ENCODE measurements around the gene WDR86.

Gene WDR86

DNA sequence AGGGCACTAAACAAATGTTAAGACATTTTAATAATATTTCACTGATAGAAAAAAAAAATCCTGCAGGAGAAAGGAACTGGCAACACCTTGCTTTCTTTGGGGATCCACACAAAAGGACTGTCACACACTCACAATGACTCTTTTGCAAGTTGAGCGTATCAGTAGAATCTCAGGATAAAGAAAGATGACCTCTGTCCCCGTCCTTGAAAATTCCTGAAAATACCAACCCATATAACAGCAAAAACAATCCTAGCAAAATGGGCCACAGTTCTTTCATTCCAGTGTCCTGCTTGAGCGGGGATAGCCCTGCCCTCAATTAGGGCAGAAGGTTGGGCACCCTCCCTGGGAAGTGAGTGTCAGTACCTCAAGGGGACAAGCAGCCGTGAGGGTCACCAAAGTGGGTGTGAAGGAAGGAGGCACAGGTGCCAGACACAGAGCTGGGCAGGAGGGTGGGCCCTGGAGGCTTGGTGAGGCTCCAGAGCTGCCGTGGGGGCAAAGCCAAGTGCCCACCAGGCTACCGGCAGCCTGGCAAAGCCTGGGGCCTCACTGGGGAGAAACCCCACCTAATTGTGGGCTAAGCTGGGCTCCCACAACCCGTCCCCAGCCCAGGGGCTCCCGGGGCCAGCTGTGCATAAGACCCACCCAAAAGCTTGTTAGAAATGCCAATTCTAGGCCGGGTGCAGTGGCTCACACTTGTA lies 2.8 kb downstream of the WDR86 start:
- no peak for DNase-seq (ENCODE audit: low read depth in 2 of 2)

DNA sequence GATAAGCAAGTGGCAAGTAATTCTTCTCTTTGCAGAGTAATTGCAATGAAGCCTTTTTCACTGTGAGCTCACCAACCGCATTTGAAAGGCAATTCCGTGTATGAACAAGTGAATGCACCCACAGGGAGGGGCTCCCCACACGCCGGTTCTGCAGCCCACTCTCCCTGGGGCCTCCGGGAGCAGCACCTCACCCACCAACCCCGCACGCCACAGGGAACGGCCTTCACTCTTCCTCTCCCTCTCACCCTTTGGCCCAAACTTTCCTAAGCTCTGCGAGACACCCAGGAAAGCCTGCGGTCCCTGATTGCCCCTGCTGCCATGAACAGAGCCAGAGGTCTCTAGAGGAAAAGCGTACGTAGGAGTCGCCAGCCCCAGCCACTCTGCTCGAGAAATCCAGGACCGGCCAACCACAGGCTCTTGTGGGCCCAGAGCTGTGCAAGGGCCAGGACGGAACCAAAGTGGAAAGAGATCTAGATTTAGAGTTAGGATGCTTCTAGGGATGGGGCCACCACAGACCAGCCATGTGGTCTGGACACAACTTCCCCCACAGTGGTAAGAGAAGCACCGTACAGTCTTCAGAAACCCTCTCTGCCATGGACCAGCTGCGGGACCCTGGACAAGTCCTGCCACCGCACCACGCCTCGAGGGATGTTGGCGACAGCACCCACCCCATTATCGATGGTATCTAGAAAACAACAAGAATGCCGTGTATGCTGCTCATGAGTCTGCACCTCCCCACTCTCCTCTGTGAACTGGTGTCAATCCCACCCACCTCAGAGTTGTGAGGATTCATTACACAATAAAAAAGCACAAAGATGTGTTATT lies 3.6 kb downstream of the WDR86 start:
- DNase-seq (ENCODE audit: low read depth in 2 of 2): no peak

DNA sequence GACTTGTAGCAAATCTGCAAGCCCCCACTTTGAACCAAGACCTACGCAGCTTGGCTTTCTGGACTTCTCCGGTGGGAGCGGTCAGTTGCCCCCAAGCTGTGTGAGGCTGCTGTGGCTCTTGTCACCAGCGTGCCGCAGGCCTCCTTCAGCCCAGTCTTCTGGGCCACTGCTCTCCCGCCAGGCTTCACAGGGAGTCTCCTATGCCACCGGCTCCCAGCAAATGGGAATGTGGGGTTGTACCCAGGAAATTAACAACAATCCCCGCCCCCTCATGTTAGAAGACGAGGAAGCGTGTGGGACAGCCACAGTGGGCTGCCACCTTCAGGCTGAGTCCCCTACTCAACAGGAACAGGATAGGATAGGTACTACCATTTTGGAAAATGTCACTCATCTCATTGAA lies 4.2 kb downstream of the WDR86 start:
- DNase-seq (ENCODE audit: low read depth in 2 of 2): no peak

DNA sequence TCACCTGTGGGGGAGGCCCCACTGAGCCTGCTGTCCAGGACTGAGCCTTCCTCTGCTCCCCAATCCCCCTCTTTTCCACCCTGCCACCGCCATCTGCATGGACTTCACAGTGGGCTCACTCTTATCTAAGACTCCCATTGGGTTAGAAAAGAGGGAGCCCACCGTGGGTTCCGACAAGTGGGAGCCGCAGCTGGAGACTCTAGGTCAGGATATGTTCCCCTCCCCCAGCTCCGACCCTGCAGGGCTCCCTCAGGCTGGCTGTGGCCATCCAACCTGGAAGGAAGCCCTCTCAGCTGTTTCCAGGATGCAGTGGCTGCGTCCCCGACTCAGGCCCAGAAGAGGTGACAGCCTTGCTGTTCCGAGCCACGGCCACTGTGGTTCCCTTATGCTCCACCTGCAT lies 4.8 kb downstream of the WDR86 start:
- no peak for DNase-seq (ENCODE audit: low read depth in 2 of 2)

DNA sequence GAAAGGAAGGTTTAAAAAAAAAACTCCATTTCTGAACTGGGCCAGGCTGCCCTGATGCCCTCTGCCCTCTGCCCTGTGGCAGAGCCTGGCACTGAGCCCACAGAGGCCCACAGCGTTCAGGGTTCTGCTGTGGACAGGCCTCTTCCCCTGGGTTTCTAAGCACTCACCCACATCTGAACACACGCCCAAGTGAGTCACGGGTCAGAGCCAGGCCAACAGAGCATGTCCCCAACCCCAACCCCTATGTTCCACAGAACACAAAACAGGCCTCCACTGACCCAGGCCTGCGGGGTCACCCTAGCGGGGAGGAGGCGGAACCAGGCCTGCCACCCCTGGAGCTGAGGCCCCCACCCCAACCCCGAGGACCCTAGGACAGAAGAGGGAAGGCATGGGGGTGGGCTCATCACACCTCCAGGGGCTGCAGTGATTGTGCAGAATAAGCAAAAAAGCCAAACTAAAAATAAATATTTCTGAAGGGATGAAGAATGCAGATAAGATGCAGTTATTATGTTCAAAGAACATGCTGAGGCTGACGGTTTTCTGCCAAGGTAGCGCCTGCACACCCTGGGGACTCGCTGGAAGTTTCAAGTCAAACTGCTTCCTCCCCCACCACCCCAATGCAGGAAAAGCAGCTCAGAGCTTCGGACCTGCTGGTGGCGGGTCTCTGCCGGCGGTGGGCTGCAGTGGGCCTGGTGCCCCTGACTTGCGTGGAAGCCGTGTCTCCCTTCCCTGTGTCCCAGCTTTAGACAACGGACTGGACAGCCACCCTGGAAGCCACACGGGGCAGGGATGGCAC lies 5.4 kb downstream of the WDR86 start:
- no peak for DNase-seq (ENCODE audit: low read depth in 2 of 2)

DNA sequence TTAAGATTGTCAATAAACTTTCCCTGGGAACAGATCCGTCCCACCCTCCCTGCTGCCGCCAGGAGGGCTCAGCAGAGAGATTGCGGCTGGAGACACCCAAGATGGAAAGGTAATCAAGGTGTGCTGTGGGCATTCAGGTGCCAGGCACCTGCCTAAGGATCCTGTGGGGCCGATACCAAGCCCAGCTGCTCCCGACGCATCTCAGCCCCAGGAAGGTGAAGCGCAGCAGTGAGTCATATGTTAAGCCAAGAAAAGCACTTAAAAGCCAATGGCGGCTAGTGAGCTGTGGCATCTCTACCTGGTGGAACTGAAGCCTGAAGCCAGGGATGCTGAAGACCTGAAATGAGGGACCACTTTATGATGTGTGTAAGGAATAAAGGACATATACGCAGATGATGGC lies 6.1 kb downstream of the WDR86 start:
- DNase-seq (ENCODE audit: low read depth in 2 of 2): no peak

DNA sequence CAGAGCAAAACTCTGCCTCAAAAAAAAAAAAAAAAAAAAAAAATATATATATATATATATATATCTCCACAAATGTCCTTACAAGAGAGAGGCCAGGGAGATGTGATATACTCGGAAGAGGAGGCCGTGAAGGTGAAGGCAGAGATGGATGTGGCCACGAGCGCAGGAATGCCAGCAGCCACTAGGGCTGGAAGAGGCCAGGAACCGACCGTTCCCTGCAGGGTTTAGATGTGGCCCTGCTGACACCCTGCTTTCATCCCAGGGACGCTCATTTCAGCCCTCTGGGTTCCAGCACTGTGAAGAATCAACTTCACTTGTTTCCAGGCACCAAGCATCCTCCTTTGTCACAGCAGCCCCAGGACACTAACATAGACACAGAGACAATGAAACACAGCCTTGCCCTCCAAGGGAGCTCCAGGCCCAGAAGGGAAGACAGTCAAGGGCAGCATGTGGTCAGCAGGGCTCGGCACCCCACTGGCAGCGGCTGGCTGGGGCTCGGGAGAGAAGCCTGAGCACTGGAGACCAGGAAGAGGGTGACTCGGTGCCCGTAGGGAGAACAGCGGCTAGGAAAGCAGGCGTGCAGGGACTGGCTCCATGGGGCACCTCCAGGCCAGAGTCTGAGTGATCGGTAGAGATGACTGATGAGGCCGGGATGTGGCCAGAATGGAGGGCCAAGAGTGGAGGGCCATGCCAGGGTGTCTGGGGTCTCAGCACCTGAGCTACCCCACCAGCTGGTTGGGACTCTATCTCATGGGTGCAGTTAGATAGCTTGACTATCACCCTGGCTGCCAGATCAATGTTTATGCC lies 7.6 kb downstream of the WDR86 start:
- no peak for DNase-seq (ENCODE audit: low read depth in 2 of 2)

DNA sequence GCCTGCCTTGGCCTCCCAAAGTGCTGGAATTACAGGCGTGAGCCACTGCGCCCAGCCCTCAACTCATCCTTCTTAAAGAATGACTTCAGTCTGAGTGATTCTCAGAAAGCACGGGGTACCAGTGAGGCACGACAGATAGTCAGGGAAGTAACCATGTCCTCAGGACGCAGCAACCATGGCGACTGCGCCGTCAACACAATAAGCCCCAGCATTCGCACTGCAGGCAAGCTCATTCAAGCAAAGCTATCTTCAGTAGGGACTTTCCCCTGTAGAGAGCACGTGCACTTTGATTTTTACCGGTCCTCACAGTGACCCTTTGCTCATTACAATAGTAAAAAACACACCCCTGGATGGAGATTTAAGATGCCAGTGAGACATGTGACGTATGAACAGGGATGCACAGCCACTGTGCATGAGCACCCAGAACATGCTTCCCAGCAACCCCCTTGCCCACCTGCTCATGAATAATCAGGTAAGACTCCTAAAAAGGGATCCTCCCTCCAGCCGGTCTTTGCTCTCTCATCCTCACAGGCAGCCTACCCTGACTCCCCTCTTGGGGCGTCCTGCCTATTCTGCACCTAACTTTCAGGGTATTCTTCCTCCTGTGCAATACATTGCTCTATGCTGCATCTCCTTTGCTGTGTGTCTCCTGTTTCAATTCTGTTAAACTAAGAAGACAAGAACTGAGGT lies 9.1 kb downstream of the WDR86 start:
- DNase-seq (ENCODE audit: low read depth in 2 of 2): no peak

DNA sequence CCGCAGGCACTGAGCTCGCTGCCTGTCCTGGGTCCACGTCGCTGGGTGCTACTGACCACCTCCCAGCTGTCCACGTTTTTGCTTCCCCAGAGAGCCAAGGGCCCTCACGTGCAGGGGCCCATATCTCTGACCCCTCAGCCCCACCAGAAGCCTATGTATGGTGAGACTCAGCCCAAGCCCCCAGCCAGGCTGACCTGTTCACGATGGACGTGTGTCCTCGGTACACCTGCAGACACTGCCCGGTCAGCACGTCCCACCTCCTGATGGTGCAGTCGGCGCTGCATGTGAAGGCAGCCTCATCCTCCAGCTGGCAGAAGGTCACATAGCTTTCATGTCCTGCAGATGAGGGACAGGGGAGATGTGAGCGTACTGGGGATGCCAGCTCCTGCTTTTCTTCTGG lies 9.9 kb downstream of the WDR86 start:
- no peak for DNase-seq (ENCODE audit: low read depth in 2 of 2)

DNA sequence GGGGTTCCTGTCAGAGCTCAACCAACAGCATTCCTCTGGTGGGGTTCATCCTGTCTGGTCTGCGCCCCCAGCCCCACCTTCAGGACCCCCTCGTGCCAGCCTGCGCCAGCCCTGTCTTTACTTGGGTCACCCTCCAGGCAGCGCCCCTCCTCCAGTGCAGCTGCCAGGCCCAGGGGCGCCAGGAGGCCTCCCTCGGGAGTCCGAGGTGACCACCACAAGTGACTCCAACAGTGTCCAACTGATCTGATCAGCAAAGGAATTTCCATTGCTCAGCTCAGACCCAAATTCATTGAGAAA lies 10.6 kb downstream of the WDR86 start:
- no peak for DNase-seq (ENCODE audit: low read depth in 2 of 2)

DNA sequence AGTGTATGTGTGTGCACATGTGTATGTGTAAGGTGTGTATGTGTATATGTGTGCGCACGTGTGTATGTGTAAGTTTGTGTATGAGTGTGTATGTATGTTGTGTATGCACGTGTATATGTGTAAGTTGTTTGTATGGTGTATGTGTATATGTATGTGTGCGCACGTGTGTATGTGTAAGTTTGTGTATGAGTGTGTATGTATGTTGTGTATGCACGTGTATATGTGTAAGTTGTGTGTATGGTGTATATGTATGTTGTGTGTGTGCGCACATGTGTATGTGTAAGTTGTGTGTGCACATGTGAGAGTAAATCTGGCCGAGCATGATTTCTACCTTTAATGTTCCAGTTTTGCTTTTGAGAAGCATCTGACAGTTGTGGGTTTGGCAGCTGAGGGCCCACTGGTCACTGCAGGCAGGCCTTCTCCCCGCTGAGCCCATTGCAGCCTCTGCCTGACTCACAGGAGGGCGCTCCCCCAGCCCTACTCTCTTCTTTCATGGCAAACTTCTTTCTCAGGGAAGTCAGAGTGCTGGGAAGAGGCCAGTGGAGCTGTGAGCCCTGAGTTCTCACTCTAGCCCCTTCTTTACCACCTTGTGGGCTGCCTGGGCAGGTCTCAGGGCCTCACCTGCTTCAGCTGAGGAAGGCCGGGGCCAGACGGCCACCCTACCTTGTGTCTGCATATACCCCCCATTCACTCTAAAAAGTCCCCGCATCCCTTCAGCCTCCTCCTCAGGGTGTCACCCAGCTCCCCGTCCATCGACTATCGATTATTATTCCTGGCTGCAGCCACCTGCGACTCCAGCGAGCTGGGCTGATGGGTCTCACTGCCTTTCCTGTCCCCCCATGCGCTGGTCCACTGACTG lies 11.2 kb downstream of the WDR86 start:
- DNase-seq (ENCODE audit: low read depth in 2 of 2): no peak

DNA sequence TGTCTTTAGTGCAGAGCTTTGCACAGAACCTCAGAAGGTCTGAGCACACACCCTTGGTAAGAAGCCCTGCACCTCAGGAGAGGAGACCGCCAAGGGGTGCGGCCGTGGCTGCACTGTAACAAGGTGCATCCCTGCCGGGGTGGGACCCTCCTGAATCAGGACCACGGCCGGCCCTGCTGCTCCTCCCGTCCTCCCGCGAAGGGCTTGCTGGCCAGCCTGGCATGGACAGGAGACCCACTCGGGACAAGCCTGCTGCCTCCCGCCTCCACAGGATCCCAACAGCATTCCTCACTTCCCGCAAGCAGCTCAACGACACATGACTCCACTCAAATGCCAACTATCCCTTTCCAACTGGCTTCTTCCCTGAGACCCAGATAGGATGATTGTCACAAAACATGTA lies 12.8 kb downstream of the WDR86 start:
- no peak for DNase-seq (ENCODE audit: low read depth in 2 of 2)

DNA sequence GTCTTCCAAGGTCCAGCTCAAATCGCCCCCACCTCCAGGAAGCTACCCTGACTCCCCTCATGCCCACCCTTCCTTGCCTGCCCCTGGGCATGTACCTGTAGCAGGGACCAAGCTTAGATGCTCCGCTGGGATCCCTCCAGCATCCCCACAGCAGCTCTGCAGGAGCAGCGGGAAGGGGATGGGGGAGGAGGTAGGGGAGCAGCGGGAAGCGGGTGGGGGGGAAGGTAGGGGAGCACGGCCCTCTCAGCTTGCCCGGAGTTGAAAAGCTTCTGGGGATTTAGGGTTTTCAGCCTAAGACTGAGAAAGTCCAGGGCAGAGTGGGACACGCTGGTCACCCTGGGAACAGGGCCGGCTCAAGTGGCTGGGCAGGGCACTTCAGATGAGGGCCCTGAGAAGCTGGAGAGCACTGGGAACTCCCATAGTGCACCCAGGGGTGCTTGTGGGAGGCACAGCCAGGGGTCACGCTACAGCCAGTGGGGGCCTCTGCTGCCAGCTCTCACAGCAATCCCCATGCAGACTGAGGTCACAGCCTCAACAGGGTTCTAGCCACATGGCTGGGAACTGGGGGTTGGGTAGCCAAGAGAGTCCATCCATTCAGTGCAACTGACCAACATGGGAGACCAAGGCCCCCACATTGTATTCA lies 13.4 kb downstream of the WDR86 start:
- DNase-seq (ENCODE audit: low read depth in 2 of 2): no peak

DNA sequence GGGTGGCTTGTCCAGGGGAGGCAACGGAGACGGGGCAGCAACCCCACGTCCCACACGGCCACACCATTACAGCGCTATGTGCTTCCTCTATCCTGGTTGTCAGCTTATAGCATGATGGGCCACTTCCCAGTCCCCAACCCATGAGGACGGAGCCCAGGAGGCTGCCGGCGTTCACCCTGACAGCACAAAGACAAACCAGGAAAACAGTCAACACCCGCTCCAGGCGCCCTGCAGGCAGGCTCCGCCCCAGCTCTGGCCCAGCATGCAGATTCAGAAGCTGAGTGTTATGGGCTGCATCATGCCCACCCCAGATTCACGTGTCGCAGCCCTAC lies 14.8 kb downstream of the WDR86 start:
- no peak for DNase-seq (ENCODE audit: low read depth in 2 of 2)

DNA sequence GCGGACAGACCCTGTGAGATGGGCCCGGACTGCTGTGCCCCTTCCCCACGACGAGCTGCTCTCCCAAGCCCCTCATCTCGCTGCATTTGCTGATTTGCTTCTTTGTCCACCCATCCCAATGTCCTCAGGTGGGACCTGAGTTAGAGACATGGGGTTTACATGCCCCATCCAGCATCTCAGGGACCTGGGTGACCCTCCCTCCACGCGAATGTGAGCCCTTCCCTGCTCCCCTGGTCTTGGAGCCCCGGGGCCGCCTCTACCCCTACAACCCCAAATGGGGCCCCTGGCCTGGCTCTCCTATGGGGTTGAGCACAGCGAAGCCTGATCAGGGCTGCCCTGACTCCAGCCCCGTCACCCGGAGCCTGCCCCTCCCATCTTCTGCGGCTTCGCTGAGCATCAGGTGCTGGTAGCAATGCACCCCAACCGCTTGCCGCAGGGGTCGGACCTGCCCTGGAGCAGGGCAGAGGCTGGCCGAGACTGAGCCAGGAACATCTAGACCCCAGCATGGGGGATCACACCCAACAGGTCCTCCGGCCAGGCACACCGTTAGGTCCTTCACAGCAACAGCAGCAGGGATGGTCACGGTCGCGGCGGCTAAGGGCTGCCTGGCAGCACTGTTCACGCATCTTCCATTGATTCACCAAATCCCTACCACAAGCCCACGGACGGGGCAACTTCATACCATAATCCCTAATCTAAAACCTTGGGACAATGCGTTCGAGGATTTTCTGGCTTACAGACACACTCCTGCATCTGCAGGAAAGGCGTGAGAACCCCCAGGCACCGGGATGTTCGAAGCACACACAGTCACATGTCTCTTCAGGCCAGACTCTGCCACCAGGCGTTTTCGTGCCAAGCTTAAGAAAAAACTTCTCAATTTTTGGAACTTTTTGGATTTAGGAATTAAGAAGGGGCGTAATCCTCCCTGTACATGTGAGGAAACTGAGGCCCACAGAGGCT lies 15.5 kb downstream of the WDR86 start:
- no peak for DNase-seq (ENCODE audit: low read depth in 2 of 2)

DNA sequence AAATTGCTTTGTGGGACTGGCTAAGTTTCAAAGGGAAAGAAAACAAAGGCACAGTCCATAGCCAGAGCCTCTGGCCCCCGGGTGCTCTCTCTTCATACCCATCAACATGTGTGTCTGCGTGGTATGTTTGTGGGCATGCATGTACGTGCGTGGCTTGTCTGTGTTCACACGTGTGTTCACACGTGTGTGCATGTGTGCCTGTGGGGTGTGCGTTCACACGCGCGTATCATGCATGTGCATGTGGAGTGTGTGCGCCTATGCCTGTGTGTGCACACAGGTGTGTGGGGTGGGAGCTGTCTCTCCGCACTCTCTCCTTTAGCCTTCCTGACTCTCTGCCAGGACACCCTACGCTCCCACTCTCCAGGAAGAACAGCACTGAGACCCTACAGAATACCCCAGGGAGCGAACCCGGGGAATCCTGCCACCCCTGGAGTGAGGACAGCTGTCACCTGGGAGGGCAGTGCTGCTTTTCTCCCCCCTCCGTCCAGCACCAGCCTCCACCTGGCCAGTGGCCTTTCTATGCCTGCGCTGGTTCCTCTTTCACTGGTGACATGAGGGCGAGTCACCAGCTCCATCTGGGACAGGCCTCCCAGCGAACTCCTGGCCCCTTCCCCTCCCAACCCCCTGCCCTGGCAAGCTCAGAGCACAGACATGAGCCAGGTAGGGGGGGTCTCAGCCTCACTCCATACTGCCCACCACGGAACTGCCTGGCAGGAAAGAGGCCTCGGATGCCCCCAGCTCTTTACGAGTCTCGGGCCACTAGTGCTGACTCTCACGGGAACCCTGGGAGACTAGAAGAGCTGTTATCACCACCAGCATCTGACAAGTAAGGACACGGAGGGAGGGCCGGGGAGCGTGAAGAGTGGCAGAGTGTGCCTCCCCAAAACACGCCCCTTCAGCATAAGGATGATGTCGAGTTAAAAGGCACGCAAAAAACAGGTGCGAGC lies 16.5 kb downstream of the WDR86 start:
- no peak for DNase-seq (ENCODE audit: low read depth in 2 of 2)

DNA sequence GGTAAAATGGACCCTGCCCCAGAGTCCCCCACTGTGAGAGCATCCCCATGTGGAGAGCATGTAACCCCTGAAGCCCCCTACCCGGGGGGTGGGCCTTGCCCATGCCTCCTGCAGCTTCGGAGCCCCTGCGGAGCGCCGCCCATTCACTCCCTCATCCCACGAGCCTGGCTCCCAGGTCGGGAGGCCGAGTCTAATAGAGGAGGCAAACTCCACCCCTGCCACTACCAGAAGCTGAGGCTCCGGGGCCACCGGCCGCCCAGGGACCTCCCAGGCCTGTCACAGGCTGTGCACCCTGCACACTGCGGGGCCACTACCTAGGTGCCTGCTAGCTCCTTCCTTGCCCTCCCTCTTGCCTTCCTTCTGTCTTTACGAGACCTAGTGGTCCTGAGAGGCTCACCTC lies 17.4 kb downstream of the WDR86 start:
- no peak for DNase-seq (ENCODE audit: low read depth in 2 of 2)

DNA sequence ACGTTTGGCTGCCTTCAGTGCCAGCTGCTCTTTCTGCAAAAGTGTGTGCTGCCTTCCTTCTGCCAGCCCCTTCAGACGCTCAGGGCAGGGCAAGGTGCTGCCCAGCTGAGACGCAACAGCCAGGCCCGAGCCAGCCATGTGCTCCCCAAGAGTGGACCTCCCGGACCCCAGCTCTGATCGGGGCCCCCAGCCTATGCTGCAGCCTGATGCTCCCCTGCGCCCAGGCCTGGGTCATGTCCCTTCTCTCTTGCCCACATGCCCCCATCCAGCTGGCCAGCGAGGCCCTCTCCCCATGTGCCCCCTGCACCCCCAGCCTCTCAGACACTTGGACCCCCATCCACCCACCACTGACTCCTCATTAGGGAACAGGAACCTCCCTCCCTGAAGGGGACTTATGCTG lies 17.8 kb downstream of the WDR86 start:
- DNase-seq (ENCODE audit: low read depth in 2 of 2): no peak
